ENCODE measurements around the gene CHST4.

- TF ChIP-seq SREBF2 (CRISPR knock-in tag; IDR thresholded peaks at IDR 0.05), result no peak
- peak; percentile 79; the same call in 1 of the 2 replicates for TF ChIP-seq REST (IDR thresholded peaks at IDR 0.05; ENCODE audit: borderline replicate concordance)
- TF ChIP-seq REST (CRISPR knock-in tag; IDR thresholded peaks at IDR 0.05; ENCODE audit: low read depth), result no peak
- peak; percentile 66 to 93 (median 77) for TF ChIP-seq CTCF (IDR thresholded peaks at IDR 0.05 in 2 of 3, conservative IDR thresholded peaks at IDR 0.05 in 1 of 3; ENCODE audit: insufficient read depth in 2 of 3, low read depth in 1 of 3, low read length in 3 of 3)
- no peak for TF ChIP-seq POLR2A (conservative IDR thresholded peaks at IDR 0.05)
- TF ChIP-seq HMBOX1 (IDR thresholded peaks at IDR 0.05), result no peak
- TF ChIP-seq ZFX (CRISPR knock-in tag; IDR thresholded peaks at IDR 0.05), result no peak
- no peak for TF ChIP-seq HDAC1 (IDR thresholded peaks at IDR 0.05)
- TF ChIP-seq ELF4 (CRISPR knock-in tag; IDR thresholded peaks at IDR 0.05), result no peak
- no peak for TF ChIP-seq FOS (IDR thresholded peaks at IDR 0.05; ENCODE audit: extremely low read depth, insufficient read length)
- no peak for TF ChIP-seq PKNOX1 (IDR thresholded peaks at IDR 0.05)
Measured at GRCh38 chr16:71499775-71500364, 26.4 kb upstream of the CHST4 start.

Data from K562 (cell line).